ENCODE measurements around the gene CHID1. TPM values are rescaled to one million over a fixed set of nuclear protein-coding genes. Genes with fewer than 3 reads are reported as not detected.

Gene CHID1
- polyA plus RNA-seq, 1 donor from 2014 or later, result 51.2 TPM

- H3K27me3 ChIP-seq (ENCODE audit: insufficient read depth, low read depth, low read length), result no peaks in the 10 kb centered on the region
- no peak overlapping the region for H3K9ac ChIP-seq (ENCODE audit: low read length)
- H3K9me3 ChIP-seq (ENCODE audit: low read length), result no peaks in the 10 kb centered on the region
- peaks cover 74% of the 10 kb centered on the region for H3K79me2 ChIP-seq (replicated peaks; ENCODE audit: insufficient read depth, low read length)
- no peak overlapping the region for H3K4me2 ChIP-seq (ENCODE audit: low read length)
- H2AFZ ChIP-seq (ENCODE audit: low read depth, low read length), result no peak overlapping the region
- no peak overlapping the region for H3K4me3 ChIP-seq (ENCODE audit: low read length)
- no peak overlapping the region for H3K27ac ChIP-seq (ENCODE audit: low read length)
- H3F3A ChIP-seq (ENCODE audit: insufficient read depth, low read length, poor library complexity, severe bottlenecking), result no peaks in the 10 kb centered on the region
- no peaks in the 10 kb centered on the region for H4K20me1 ChIP-seq (ENCODE audit: insufficient read depth)
- no peaks in the 10 kb centered on the region for H3K36me3 ChIP-seq (ENCODE audit: insufficient read depth, low read length)
- H3K9me2 ChIP-seq (ENCODE audit: insufficient read depth, low read length), result no peaks in the 10 kb centered on the region
- TF ChIP-seq SMC3 (conservative IDR thresholded peaks at IDR 0.05; ENCODE audit: poor library complexity), result no peak
Measured at GRCh38 chr11:929405-929804, 18.8 kb upstream of the CHID1 start.

GRCh38 chr11:928786-929185 is 18.2 kb upstream of the CHID1 start:
- Histone ChIP-seq H3K9me3 (ENCODE audit: low read length) (no peaks in the 10 kb centered on the region), H3K36me3 (ENCODE audit: insufficient read depth, low read length) (no peaks in the 10 kb centered on the region), H3K9ac (ENCODE audit: low read length) (no peak overlapping the region), H2AFZ (ENCODE audit: low read depth, low read length) (no peak overlapping the region), H3F3A (ENCODE audit: insufficient read depth, low read length, poor library complexity, severe bottlenecking) (no peaks in the 10 kb centered on the region), H3K27ac (ENCODE audit: low read length) (no peak overlapping the region), H3K9me2 (ENCODE audit: insufficient read depth, low read length) (no peaks in the 10 kb centered on the region), H3K4me3 (ENCODE audit: low read length) (peak overlapping the region; percentile 69), H3K79me2 (replicated peaks; ENCODE audit: insufficient read depth, low read length) (peaks cover 68% of the 10 kb centered on the region), H4K20me1 (ENCODE audit: insufficient read depth) (no peaks in the 10 kb centered on the region), H3K4me2 (ENCODE audit: low read length) (no peak overlapping the region), H3K27me3 (ENCODE audit: insufficient read depth, low read depth, low read length) (no peaks in the 10 kb centered on the region)
- TF ChIP-seq MXI1 (conservative IDR thresholded peaks at IDR 0.05; ENCODE audit: poor library complexity, severe bottlenecking) (no peak), POLR2AphosphoS5 (IDR thresholded peaks at IDR 0.05) (no peak), EZH2 (IDR thresholded peaks at IDR 0.05; ENCODE audit: borderline replicate concordance, insufficient read depth, low read length, poor library complexity, severe bottlenecking) (no peak), RAD21 (conservative IDR thresholded peaks at IDR 0.05) (no peak), TAF1 (IDR thresholded peaks at IDR 0.05; ENCODE audit: low read depth) (no peak), SMC3 (conservative IDR thresholded peaks at IDR 0.05; ENCODE audit: poor library complexity) (no peak), EP300 (conservative IDR thresholded peaks at IDR 0.05; ENCODE audit: poor library complexity, severe bottlenecking) (no peak)
- TF ChIP-seq, protein P1, sequence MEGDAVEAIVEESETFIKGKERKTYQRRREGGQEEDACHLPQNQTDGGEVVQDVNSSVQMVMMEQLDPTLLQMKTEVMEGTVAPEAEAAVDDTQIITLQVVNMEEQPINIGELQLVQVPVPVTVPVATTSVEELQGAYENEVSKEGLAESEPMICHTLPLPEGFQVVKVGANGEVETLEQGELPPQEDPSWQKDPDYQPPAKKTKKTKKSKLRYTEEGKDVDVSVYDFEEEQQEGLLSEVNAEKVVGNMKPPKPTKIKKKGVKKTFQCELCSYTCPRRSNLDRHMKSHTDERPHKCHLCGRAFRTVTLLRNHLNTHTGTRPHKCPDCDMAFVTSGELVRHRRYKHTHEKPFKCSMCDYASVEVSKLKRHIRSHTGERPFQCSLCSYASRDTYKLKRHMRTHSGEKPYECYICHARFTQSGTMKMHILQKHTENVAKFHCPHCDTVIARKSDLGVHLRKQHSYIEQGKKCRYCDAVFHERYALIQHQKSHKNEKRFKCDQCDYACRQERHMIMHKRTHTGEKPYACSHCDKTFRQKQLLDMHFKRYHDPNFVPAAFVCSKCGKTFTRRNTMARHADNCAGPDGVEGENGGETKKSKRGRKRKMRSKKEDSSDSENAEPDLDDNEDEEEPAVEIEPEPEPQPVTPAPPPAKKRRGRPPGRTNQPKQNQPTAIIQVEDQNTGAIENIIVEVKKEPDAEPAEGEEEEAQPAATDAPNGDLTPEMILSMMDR (IDR thresholded peaks at IDR 0.05; ENCODE audit: poor library complexity, severe bottlenecking), result no peak
- TF ChIP-seq, protein P2, sequence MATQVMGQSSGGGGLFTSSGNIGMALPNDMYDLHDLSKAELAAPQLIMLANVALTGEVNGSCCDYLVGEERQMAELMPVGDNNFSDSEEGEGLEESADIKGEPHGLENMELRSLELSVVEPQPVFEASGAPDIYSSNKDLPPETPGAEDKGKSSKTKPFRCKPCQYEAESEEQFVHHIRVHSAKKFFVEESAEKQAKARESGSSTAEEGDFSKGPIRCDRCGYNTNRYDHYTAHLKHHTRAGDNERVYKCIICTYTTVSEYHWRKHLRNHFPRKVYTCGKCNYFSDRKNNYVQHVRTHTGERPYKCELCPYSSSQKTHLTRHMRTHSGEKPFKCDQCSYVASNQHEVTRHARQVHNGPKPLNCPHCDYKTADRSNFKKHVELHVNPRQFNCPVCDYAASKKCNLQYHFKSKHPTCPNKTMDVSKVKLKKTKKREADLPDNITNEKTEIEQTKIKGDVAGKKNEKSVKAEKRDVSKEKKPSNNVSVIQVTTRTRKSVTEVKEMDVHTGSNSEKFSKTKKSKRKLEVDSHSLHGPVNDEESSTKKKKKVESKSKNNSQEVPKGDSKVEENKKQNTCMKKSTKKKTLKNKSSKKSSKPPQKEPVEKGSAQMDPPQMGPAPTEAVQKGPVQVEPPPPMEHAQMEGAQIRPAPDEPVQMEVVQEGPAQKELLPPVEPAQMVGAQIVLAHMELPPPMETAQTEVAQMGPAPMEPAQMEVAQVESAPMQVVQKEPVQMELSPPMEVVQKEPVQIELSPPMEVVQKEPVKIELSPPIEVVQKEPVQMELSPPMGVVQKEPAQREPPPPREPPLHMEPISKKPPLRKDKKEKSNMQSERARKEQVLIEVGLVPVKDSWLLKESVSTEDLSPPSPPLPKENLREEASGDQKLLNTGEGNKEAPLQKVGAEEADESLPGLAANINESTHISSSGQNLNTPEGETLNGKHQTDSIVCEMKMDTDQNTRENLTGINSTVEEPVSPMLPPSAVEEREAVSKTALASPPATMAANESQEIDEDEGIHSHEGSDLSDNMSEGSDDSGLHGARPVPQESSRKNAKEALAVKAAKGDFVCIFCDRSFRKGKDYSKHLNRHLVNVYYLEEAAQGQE (IDR thresholded peaks at IDR 0.05; ENCODE audit: borderline replicate concordance), result no peak

DNA sequence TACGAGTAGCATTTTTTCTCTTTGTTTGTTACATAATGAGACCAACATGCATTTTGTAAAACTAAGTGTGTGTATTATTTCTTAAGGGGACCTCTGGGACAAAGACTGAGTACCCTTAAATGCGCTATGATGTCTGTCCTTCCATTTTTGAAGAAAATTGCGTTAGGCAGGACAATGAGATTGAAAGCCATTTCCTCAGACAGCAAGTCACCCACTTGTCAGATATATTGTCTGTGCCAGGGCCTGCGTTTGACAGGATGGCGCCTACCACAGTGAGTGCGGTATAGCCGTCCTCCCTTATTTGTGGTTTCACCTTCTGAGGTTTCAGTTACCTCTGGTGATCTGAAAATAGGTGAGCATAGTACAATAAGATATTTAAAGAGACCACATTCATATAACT is 17.3 kb upstream of the CHID1 start:
- Histone ChIP-seq H3K4me3 (ENCODE audit: low read length) (peak overlapping the region; percentile 69), H4K20me1 (ENCODE audit: insufficient read depth) (no peaks in the 10 kb centered on the region), H3K27me3 (ENCODE audit: insufficient read depth, low read depth, low read length) (no peaks in the 10 kb centered on the region), H3K27ac (ENCODE audit: low read length) (no peak overlapping the region), H3K9me2 (ENCODE audit: insufficient read depth, low read length) (no peaks in the 10 kb centered on the region), H3K4me2 (ENCODE audit: low read length) (no peak overlapping the region), H2AFZ (ENCODE audit: low read depth, low read length) (no peak overlapping the region), H3K9me3 (ENCODE audit: low read length) (no peaks in the 10 kb centered on the region), H3K36me3 (ENCODE audit: insufficient read depth, low read length) (no peaks in the 10 kb centered on the region), H3K79me2 (replicated peaks; ENCODE audit: insufficient read depth, low read length) (peaks cover 59% of the 10 kb centered on the region), H3K9ac (ENCODE audit: low read length) (peak overlapping the region; percentile 92), H3F3A (ENCODE audit: insufficient read depth, low read length, poor library complexity, severe bottlenecking) (no peaks in the 10 kb centered on the region)
- no peak for TF ChIP-seq EZH2 (IDR thresholded peaks at IDR 0.05; ENCODE audit: borderline replicate concordance, insufficient read depth, low read length, poor library complexity, severe bottlenecking)
- no peak for TF ChIP-seq TAF1 (IDR thresholded peaks at IDR 0.05; ENCODE audit: low read depth)
- TF ChIP-seq EP300 (conservative IDR thresholded peaks at IDR 0.05; ENCODE audit: poor library complexity, severe bottlenecking), result no peak
- no peak for TF ChIP-seq POLR2AphosphoS5 (IDR thresholded peaks at IDR 0.05)
- no peak for TF ChIP-seq RAD21 (conservative IDR thresholded peaks at IDR 0.05)

Data from neural cell (in vitro differentiated cells).